Islet of Langerhans (tissue), 1 donor: ENCODE data around the gene CITED1.
A peak's percentile ranks its signal among the peaks of the same experiment; 100 is the strongest.

Source experiments
- FAIRE-seq: peaks from one replicate; lab custom pipeline; 2011; peaks lifted over from hg19 to GRCh38; lab: Jason Lieb, UNC

CITED1 gene

DNA sequence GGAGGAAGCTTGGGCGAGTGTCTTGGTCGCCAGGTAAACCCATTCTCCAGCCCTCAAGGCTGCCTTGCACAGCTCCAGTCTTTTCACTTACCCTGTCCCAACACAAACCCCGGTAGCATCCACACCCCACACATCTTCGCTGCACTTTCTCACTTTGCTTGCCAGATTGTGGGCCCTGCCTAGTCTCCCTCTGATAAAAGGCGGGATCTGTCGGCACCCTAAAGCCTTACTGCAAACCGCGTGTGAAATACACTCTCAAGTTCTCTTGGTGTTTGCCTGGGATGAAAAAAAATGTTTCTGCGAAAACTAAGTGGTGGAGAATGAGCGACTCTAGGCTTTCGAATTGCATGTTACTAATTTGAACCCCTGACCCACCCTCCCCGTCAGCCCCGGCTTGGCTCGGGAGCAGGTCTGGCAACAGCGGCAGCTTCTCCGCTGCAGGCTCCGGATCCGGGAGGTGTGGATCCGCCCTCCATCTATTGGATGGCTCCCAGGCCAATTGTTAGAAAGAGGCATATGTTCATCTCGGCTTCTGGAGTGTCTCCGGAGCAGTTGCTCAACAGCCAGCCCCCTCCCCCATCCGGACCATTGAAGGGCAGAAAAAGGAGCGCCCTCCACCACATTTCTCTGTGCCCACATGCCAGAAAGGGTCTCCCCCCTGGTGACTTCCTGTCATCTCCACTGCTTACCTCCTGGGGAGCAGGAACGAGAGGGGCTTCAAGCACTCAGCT is 3.0 kb upstream of the CITED1 start:
- peak; percentile 41 for FAIRE-seq

- no peak for FAIRE-seq
Observed at GRCh38 chrX:72308209-72308565, 2.5 kb upstream of the CITED1 start.

- no peak for FAIRE-seq
Observed at GRCh38 chrX:72307646-72308051, 1.9 kb upstream of the CITED1 start.

GRCh38 chrX:72306851-72307645 is 1.3 kb upstream of the CITED1 start:
- peak; percentile 33 for FAIRE-seq

DNA sequence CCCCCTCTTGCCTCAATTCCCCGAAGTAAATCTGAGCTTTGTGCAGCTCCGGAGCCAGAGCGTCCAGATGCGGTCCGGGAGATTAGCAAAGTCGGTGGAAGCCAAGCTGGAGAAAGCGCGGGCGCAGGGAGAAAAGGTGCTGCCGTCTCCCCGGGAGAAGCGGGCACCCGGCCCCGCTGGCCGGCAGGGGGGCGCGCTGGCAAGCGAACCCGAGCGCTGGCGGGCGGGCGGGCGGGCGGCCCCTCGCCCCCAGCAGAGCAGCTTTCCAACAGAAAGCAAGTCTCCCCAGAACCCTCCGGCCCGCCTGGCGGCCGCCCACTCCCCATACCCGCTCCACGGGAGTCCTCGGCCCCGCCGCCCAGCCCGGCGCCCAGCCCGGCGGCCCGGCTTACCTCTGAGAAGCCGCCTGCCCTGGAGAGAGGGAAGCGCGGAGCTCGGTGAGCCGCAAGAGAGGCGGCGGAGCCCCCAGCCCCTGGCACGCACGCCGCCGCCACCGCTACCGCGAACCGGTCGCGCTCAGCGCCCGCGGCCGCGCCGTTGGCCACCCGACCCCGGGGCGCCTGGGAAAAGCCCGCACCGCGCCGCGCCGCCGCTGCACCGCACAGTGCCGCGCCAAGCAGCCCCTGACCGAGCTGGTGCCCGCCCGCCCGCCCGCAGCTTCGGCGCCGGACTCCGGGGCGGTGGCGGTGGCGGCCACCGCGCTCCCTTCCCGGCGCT is 529 bp upstream of the CITED1 start:
- FAIRE-seq = no peak

DNA sequence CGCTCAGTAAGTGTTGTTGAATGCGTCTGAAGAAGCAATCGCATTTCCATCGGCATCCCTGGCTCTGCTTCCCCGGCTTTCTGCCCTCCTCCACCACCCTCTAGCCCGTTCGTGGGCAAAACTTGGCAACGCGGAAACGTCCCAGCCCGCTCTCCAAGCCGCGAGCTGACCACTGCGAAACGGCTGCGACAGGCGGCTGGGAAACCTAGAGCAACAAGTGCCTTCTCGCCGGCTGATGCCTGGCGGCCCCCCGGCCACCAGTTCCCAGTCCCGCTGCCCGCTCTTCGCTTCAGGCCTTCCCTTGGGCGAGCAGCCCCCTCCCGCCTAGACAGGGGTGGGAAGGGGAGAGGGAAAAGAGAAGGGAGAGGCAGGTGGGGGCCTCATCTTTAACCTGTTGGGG is 837 bp downstream of the CITED1 start:
- no peak for FAIRE-seq

DNA sequence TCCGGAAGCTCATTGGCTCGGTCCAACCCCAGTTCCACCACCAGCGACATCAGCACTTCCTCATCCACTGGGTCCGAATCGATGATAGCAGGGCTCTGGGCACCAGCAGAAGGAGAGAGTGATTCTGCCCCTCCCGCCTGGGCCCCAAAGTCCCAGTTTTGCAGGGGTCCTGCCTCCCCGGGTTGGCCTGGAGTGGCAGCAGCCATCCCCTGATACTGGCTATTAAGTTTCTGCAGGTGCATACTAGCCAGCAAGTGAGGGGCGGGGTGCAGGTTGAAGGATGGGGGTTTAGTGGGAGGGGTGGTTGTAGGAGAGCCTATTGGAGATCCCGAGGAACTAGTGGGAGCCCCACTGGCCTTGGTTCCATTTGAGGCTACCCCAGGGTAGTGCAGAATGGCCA is 3.9 kb downstream of the CITED1 start:
- no peak for FAIRE-seq

GRCh38 chrX:72299891-72300630 is 5.7 kb downstream of the CITED1 start:
- FAIRE-seq = no peak

- no peak for FAIRE-seq
Observed at GRCh38 chrX:72297953-72298730, 7.6 kb downstream of the CITED1 start.

GRCh38 chrX:72296991-72297390 is 8.7 kb downstream of the CITED1 start:
- FAIRE-seq = no peak

DNA sequence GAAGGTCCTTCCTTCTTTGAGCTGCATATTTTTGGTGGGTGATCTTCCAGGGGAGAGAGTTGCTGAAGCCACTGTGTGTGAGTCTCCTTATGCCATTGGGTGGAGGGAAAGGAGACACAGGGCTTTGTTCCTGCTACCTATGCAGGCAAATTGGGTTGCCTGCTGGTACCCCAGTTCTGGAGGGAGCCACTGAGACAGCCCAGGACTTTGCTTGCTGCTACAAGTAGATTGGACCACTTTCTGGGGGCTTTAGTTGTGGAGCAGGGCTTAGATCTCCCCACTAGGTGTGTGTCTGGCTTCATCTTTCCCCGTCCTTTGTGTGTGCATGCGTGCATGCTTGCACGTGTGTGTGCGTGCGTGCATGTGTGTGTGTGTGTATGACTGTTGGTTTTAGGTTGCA is 10.0 kb downstream of the CITED1 start:
- FAIRE-seq = no peak

GRCh38 chrX:72294497-72294896 is 11.2 kb downstream of the CITED1 start:
- no peak for FAIRE-seq

DNA sequence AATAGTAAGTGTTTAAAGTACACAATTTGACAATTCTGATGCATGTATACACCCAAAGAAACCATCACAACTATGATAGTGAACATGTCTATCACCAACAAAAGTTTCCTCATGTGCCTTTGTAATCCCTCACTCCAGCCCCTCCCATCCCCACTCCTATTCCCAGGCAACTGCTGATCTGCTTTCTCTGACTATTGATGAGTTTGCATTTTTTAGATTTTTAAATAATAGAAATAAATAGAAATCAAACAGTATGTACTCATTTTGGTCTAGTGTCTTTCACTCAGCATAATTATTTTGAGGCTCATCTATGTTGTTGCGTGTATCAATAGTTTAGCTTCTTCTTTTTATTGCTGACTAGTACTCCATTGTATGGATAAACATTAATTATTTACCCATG is 23.4 kb downstream of the CITED1 start:
- no peak for FAIRE-seq

- no peak for FAIRE-seq
Observed at GRCh38 chrX:72280321-72280845, 25.3 kb downstream of the CITED1 start.

- no peak for FAIRE-seq
Observed at GRCh38 chrX:72276478-72276953, 29.2 kb downstream of the CITED1 start.

DNA sequence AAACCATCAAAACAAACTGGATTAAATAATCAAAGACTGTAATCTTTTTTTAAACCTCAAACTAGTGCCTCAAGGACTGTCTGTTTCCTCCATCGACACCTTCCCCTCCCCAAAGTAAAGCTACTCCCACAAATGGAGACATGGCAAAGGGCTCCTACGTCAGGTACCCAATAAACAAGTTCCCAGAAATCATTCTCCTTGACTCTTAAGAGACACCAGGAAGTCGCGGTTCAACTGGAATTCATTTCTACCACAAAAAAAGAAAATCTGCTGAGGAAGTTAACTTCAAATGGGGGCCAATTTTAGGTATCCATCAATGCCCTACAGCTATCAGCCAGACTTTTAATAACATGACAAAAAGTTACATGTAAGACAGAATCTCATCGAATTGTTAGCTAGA is 31.2 kb downstream of the CITED1 start:
- FAIRE-seq = no peak

DNA sequence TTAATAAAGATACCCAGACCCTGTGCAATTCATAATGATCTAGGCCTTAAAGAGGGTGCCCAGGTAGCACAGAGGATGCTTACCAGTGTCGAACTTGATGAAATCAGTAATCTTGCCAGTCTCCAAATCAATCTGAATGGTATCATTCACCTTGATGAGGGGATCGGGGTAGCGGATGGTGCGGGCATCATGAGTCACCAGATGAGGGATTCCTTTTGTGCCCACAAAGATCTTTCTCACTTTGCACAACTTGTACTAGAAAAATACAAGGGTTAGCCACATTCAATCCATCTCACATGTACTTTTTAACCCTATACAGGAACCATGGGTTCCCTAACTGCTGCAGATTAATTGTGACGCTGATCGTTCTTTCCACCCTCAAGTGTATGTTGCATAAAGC is 32.0 kb downstream of the CITED1 start:
- FAIRE-seq = no peak

DNA sequence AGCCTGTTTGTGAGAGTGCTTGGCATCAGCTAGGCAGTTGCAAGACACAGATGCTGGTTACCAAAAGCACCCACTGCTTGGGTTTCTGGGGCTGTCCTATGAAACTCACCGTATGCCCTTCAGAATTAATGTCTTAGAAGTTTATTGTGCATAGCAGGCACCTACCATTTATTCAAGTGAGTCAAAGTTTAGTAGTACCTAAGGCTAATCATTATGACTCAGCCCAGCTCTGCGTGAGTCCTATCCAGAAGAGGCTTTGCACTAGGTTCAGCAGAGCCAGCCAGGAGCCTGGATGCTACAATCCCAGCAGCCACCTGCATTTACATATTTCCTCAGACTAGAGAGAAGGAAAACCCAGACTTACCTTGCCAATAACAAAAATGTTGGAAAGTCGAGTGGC is 32.8 kb downstream of the CITED1 start:
- FAIRE-seq = no peak

DNA sequence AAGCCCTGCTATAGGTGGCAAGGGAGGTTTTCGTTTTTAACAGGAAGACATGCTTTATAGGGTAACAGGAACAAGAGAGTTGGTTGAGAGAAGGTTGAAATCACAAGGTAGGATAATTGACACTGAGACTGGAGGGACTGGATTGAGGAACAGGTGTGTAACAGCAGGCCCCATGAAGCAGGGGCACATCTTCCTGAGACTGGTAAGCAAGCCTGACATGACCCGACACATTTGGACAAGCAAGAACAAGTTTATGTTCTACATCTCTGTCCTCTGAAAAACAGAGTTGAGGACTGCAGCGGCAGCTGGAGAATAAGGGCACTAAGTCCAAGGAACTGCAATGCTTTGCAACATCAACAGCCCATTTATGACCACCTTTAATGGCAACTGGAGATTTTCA is 33.9 kb downstream of the CITED1 start:
- FAIRE-seq = no peak

DNA sequence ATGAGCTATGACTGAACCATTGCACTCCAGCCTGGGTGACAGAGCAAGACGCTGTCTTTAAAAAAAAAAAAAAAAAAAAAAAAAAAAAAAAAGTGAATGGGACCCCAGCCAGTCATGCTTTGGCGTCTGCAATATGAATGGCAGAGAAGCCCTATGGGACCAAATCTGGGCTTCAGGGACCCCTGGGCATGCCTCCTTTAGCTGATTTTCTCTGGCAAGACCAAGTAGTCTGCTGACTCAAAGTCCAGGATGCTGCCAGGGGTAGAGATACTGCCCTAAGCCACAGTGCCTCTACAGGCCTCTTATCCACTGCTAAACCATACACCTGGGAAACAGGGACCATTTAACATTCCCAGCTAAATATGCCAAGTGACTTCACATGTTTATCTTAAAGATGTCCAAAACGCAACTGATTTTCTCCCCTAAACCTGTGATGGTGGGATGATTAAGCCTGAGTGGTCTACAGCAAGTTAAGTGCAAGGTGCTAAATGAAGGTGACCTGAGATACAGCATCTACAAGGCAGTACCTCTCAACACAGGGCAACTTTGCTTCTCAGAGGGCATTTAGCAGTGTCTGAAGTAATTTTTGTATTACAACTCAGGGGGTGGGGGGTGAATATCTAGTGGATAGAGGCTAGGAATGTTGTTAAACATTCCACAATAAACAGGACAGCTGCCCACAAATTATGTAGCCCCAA is 34.5 kb downstream of the CITED1 start:
- no peak for FAIRE-seq
